ENCODE measurements around the gene WBP2NL.
A peak's percentile ranks its signal among the peaks of the same experiment; 100 is the strongest.

Gene WBP2NL

DNA sequence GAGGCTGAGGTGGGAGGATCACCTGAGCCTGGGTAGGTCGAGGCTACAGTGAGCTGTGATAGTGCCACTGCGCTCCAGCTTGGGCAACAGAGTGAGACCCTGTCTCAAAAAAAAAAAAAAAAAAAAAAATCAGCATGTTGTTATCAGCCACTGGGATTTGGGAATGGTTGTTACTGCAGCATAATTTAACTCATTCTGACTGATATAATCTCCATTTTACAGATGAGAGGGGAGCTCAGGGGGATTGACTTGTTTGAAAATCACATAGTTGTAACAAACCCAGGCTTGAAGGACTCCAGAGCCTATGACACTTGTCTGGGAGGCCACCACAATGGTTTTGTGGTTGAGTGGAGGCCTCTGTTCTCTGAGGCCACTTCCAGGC is 32.4 kb upstream of the WBP2NL start:
- Histone ChIP-seq H2BK5ac (ENCODE audit: low read depth, low read length, poor library complexity) (no peak overlapping the region), H3K4me1 (ENCODE audit: control insufficient read depth in 1 of 2, insufficient read depth in 2 of 2, low read length in 2 of 2) (peaks cover 0 to 3% of the 10 kb centered on the region in 2 experiments), H4K12ac (ENCODE audit: low read depth, low read length) (no peak overlapping the region), H3K27me3 (ENCODE audit: insufficient read depth, low read length) (peaks cover 3% of the 10 kb centered on the region), H3K4ac (ENCODE audit: low read depth, low read length) (no peak overlapping the region), H4K8ac (ENCODE audit: low read depth, low read length) (no peak overlapping the region), H4K91ac (ENCODE audit: low read depth, low read length) (no peak overlapping the region), H2AFZ (ENCODE audit: insufficient read depth, low read length, poor library complexity) (no peak overlapping the region), H3K27ac (ENCODE audit: low read depth, low read length) (no peak overlapping the region), H2BK12ac (ENCODE audit: low read length) (no peak overlapping the region), H3K36me3 (ENCODE audit: control insufficient read depth in 1 of 2, insufficient read depth in 2 of 2, low read length in 2 of 2) (no peaks in the 10 kb centered on the region), H3K4me3 (ENCODE audit: low read depth, low read length) (no peak overlapping the region), H2BK120ac (ENCODE audit: insufficient read depth, low read length, poor library complexity) (no peak overlapping the region), H3K79me2 (ENCODE audit: control insufficient read depth, insufficient read depth, low read length, poor library complexity) (no peaks in the 10 kb centered on the region), H3K9ac (ENCODE audit: low read length) (no peak overlapping the region), H3K14ac (ENCODE audit: low read length) (no peak overlapping the region), H3K9me3 (ENCODE audit: insufficient read depth, low read depth, low read length) (no peaks in the 10 kb centered on the region), H3K79me1 (ENCODE audit: low read length) (no peaks in the 10 kb centered on the region), H3K18ac (ENCODE audit: low read length) (no peak overlapping the region), H2AK5ac (ENCODE audit: low read length) (no peak overlapping the region), H3K23ac (ENCODE audit: low read length) (no peak overlapping the region), H3K4me2 (ENCODE audit: low read length) (no peak overlapping the region)
- WGBS (ENCODE audit: extremely low coverage, insufficient coverage, insufficient read length): no CpG with 5 or more reads among the region's 2 CpGs
- DNase-seq: no peak

DNA sequence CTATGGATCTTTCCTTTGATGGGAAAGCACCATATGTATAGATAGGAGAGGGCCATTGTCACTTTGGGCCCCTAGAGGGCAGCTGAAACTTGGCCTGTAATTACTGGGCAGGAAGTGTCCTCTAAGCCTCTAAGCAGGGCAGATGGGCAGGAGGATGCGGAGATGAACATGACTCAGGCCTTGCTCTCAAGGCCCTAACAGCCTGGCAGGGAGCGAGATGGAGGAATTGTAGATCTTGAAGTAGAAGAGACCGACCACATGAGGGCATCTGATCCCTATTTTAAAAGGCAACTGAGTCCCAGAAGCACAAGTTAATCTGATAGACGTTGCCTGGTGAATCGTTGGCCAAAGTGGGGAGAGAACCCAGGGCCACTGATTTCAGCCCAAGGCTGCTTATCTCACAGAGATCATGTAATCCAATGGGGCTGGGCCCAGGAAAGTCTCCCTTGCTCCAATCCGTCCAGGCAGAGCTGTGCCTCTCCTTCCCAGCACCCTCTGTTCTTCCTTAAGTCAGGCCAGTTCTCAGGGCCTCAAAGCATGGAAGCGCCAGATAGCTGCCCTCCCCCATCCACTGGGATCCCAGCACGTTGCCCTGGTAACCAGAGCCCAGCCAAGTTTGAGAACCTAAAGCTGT is 31.9 kb upstream of the WBP2NL start:
- Histone ChIP-seq H3K27ac (ENCODE audit: low read depth, low read length) (no peak overlapping the region), H4K91ac (ENCODE audit: low read depth, low read length) (no peak overlapping the region), H3K18ac (ENCODE audit: low read length) (no peak overlapping the region), H2BK5ac (ENCODE audit: low read depth, low read length, poor library complexity) (no peak overlapping the region), H3K4me3 (ENCODE audit: low read depth, low read length) (no peak overlapping the region), H3K79me1 (ENCODE audit: low read length) (no peaks in the 10 kb centered on the region), H3K9ac (ENCODE audit: low read length) (no peak overlapping the region), H2AFZ (ENCODE audit: insufficient read depth, low read length, poor library complexity) (no peak overlapping the region), H3K9me3 (ENCODE audit: insufficient read depth, low read depth, low read length) (no peaks in the 10 kb centered on the region), H3K36me3 (ENCODE audit: control insufficient read depth in 1 of 2, insufficient read depth in 2 of 2, low read length in 2 of 2) (no peaks in the 10 kb centered on the region), H3K14ac (ENCODE audit: low read length) (no peak overlapping the region), H3K4me1 (ENCODE audit: control insufficient read depth in 1 of 2, insufficient read depth in 2 of 2, low read length in 2 of 2) (peaks cover 0 to 3% of the 10 kb centered on the region in 2 experiments), H2AK5ac (ENCODE audit: low read length) (no peak overlapping the region), H2BK120ac (ENCODE audit: insufficient read depth, low read length, poor library complexity) (no peak overlapping the region), H3K27me3 (ENCODE audit: insufficient read depth, low read length) (peaks cover 3% of the 10 kb centered on the region), H3K23ac (ENCODE audit: low read length) (no peak overlapping the region), H4K8ac (ENCODE audit: low read depth, low read length) (no peak overlapping the region), H3K4me2 (ENCODE audit: low read length) (no peak overlapping the region), H3K79me2 (ENCODE audit: control insufficient read depth, insufficient read depth, low read length, poor library complexity) (no peaks in the 10 kb centered on the region), H4K12ac (ENCODE audit: low read depth, low read length) (no peak overlapping the region), H3K4ac (ENCODE audit: low read depth, low read length) (no peak overlapping the region), H2BK12ac (ENCODE audit: low read length) (no peak overlapping the region)
- peak; percentile 91 to 95 for DNase-seq
- WGBS (ENCODE audit: extremely low coverage, insufficient coverage, insufficient read length): no CpG with 5 or more reads among the region's 8 CpGs

DNA sequence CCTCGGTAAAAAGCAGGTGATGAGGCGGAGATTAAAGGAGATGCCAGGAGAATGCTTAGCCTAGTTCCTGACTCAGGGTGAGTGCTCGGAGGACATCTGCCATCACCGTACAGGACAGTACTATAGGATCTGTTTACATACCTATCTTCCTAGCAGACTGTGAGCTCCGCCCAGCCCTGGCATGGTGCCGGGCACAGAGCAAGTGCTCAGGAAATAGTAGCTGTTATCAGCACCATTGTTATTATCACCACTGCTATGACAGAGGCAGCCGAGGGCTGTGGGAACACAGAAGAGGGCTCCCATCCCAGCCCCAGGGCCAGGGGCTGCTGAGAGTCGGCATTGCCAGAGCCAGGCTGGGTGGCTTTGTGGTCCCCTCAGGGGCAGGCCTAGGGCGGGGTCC is 30.0 kb upstream of the WBP2NL start:
- no peak overlapping the region for H2AFZ ChIP-seq (ENCODE audit: insufficient read depth, low read length, poor library complexity)
- no peak overlapping the region for H3K9ac ChIP-seq (ENCODE audit: low read length)
- no peak overlapping the region for H4K8ac ChIP-seq (ENCODE audit: low read depth, low read length)
- no peak overlapping the region for H3K14ac ChIP-seq (ENCODE audit: low read length)
- H3K4me2 ChIP-seq (ENCODE audit: low read length): no peak overlapping the region
- H3K4me3 ChIP-seq (ENCODE audit: low read depth, low read length): no peak overlapping the region
- H3K18ac ChIP-seq (ENCODE audit: low read length): no peak overlapping the region
- no peaks in the 10 kb centered on the region for H3K79me2 ChIP-seq (ENCODE audit: control insufficient read depth, insufficient read depth, low read length, poor library complexity)
- H3K27me3 ChIP-seq (ENCODE audit: insufficient read depth, low read length): peaks cover 3% of the 10 kb centered on the region
- H2BK5ac ChIP-seq (ENCODE audit: low read depth, low read length, poor library complexity): no peak overlapping the region
- DNase-seq: peak; percentile 42 to 55
- no peak overlapping the region for H3K4ac ChIP-seq (ENCODE audit: low read depth, low read length)
- H4K91ac ChIP-seq (ENCODE audit: low read depth, low read length): no peak overlapping the region
- no peak overlapping the region for H3K23ac ChIP-seq (ENCODE audit: low read length)
- H3K9me3 ChIP-seq (ENCODE audit: insufficient read depth, low read depth, low read length): no peaks in the 10 kb centered on the region
- H3K27ac ChIP-seq (ENCODE audit: low read depth, low read length): no peak overlapping the region
- no peak overlapping the region for H2AK5ac ChIP-seq (ENCODE audit: low read length)
- no peak overlapping the region for H4K12ac ChIP-seq (ENCODE audit: low read depth, low read length)
- no peaks in the 10 kb centered on the region for H3K79me1 ChIP-seq (ENCODE audit: low read length)
- WGBS (ENCODE audit: extremely low coverage, insufficient coverage, insufficient read length): no CpG with 5 or more reads among the region's 9 CpGs
- H2BK120ac ChIP-seq (ENCODE audit: insufficient read depth, low read length, poor library complexity): no peak overlapping the region
- H3K4me1 ChIP-seq (ENCODE audit: control insufficient read depth in 1 of 2, insufficient read depth in 2 of 2, low read length in 2 of 2): peaks cover 0 to 3% of the 10 kb centered on the region in 2 experiments
- no peak overlapping the region for H2BK12ac ChIP-seq (ENCODE audit: low read length)
- no peaks in the 10 kb centered on the region for H3K36me3 ChIP-seq (ENCODE audit: control insufficient read depth in 1 of 2, insufficient read depth in 2 of 2, low read length in 2 of 2)

DNA sequence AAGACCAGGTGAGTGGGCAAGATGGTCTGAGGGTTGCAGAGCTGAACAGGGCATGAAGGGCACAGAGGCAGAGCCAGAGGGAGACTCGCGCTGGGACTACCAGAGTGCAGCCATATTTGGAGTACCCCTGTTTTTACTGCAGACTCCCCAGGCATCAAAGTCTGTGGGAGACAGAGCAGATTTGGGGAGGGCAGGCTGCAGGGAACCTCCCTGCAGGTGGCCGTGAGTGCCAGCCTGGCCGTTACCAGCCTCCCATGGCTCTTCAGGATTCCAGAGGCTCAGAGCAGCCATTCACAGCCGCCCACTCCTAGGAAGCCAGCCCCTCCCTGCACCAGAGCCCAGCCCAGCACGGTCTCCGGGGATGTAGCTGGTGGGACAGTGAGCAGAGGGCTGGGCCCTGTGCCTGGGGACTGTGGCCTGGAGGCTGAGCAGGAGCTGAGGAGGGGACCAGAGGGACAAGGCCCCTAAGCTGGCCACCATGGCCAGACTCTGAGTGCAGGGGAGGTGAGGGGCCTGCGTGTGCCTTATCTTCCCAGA is 29.4 kb upstream of the WBP2NL start, which contains the start of gene SEPTIN3:
SEPTIN3 (plus strand) TSS at position 334 of the 537 bp plus-strand sequence. CDS start 2,050 bp downstream, outside the sequence.
- H2BK12ac ChIP-seq (ENCODE audit: low read length): no peak within 1 kb of the TSS
- H4K91ac ChIP-seq (ENCODE audit: low read depth, low read length): no peak within 1 kb of the TSS
- no peaks in the 10 kb centered on the region for H3K27me3 ChIP-seq (ENCODE audit: insufficient read depth, low read length)
- H2AFZ ChIP-seq (ENCODE audit: insufficient read depth, low read length, poor library complexity): no peak within 1 kb of the TSS
- H3K4me3 ChIP-seq (ENCODE audit: low read depth, low read length): no peak within 1 kb of the TSS
- no peak within 1 kb of the TSS for H2BK5ac ChIP-seq (ENCODE audit: low read depth, low read length, poor library complexity)
- no peak within 1 kb of the TSS for H3K18ac ChIP-seq (ENCODE audit: low read length)
- no peaks in the 10 kb centered on the region for H3K9me3 ChIP-seq (ENCODE audit: insufficient read depth, low read depth, low read length)
- H3K4ac ChIP-seq (ENCODE audit: low read depth, low read length): no peak within 1 kb of the TSS
- H3K23ac ChIP-seq (ENCODE audit: low read length): no peak within 1 kb of the TSS
- no peak within 1 kb of the TSS for H4K8ac ChIP-seq (ENCODE audit: low read depth, low read length)
- no peak for DNase-seq
- no peak within 1 kb of the TSS for H2AK5ac ChIP-seq (ENCODE audit: low read length)
- no peaks in the 10 kb centered on the region for H3K79me1 ChIP-seq (ENCODE audit: low read length)
- H3K9ac ChIP-seq (ENCODE audit: low read length): no peak within 1 kb of the TSS
- no peak within 1 kb of the TSS for H3K27ac ChIP-seq (ENCODE audit: low read depth, low read length)
- H3K14ac ChIP-seq (ENCODE audit: low read length): no peak within 1 kb of the TSS
- no peak within 1 kb of the TSS for H4K12ac ChIP-seq (ENCODE audit: low read depth, low read length)
- WGBS (ENCODE audit: extremely low coverage, insufficient coverage, insufficient read length): no CpG with 5 or more reads among the region's 8 CpGs
- H3K79me2 ChIP-seq (ENCODE audit: control insufficient read depth, insufficient read depth, low read length, poor library complexity): no peaks in the 10 kb centered on the region
- H2BK120ac ChIP-seq (ENCODE audit: insufficient read depth, low read length, poor library complexity): no peak within 1 kb of the TSS
- no peak within 1 kb of the TSS for H3K4me2 ChIP-seq (ENCODE audit: low read length)
- no peaks in the 10 kb centered on the region for H3K36me3 ChIP-seq (ENCODE audit: control insufficient read depth in 1 of 2, insufficient read depth in 2 of 2, low read length in 2 of 2)
- no peaks in the 10 kb centered on the region for H3K4me1 ChIP-seq (ENCODE audit: control insufficient read depth in 1 of 2, insufficient read depth in 2 of 2, low read length in 2 of 2)

Measured in trophoblast cell (in vitro differentiated cells and primary cell).